Activated CD4-positive, alpha-beta T cell treated with anti-CD3 and anti-CD28 coated beads for 48 hours (primary cell): Measurements from ENCODE around the gene CMSS1.

Experiments used
- DNase-seq: peaks from one replicate; pipeline ENCODE4 v3.0.0-alpha.2; 2020

Gene CMSS1

DNA sequence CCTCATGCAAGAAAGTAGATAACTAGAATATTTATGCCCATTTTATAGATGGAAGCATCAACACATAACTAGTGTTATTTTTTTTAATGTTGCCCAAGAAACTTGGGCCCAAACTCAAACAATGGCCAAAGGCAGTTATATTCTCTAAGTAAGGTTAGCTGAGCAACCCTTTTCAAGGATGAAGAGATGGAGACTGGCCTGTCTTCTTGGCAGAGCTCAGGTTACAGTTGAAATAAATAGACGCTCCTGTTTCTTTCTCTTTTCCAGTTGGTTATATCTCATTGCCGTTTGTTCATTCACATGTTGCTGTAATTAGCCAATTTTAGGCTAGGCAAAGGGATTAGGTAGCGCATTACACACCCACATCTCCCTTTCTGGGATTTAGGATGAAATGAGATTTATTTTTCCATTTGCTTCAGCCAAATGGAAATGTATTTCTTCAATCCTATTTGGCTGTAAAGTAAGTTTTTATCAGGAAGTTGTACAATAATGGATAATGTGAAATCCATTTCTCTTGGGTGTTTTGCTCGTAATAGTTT lies 93.2 kb downstream of the CMSS1 start:
- no peak for DNase-seq

DNA sequence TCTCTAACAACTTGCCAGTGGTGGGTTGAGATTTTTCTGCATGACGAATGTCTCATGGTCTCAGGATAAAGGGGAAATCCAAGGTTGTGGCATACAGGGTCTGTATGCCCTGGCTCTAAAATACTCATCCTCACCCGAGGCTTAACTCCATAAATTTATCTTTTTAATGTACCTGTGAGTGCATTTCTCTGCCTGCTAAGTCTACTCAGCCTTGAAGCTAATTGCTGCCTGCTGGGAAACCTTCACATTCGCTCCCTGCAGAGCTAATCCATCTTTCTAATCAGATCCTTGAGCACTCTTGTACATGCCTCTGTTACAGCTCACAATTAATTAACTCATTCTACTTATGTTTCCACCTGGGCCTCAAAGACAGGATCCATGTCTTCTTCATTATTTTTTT lies 93.8 kb downstream of the CMSS1 start:
- no peak for DNase-seq

DNA sequence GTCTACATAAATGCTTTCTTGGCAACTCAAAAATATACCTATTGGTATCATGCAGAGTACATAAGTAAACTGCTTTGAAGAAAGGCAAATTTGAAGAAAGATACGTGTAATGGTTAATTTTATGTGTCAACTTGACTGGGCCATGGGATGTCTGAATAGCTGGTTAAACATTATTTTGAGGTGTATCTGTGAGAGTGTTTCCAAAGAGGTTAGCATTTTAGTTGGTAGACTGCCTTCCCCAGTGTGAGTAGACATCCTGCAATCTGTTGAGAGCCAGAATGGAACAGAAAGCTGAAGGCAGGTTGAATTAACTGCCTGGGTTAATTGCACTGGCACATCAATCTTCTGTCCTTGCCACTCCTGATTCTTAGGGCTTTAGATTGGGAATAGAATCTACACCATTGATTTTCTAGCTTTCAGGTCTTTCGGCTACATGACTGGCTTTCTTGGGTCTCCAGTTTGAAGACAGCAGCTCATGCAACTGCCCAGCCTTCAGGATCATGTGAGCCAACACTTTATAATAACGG lies 98.3 kb downstream of the CMSS1 start:
- DNase-seq = no peak

DNA sequence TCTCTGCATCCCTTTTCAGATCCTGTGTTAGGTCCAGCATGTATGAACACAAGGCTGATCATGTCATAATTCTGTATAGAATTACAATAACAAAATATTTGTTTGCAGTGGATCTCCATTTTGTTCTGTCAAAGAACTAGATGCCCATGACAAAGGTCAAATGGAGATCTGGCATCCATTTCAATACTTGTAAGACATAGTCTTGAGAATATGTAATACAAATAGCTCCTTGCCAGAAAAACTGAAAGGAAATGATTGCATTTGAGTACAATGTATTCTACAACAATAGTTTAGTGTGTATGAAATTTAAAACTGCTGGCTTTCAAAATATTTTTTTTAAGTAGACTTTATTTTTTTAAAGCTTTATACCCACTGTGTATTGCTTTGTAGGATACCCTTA lies 101.1 kb downstream of the CMSS1 start:
- no peak for DNase-seq

DNA sequence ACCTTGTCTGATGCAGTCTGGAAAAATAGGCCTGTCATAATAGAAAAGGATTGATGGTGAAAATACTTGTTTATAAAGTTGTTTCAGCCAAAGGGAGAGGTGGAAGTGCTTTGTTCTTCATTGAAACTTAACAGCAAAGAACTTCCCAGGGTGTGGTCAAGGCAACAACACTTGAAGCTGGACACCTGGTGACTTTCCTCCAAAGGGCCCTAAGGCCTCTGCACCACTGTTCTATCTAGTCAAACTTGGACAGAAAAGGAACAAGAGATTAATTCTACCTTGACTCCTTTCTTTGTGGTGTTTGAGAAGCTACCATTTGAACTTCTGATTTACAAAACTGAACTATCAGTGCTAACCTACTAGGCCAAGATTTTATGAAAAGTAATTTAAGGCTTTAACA lies 102.0 kb downstream of the CMSS1 start:
- DNase-seq = no peak

DNA sequence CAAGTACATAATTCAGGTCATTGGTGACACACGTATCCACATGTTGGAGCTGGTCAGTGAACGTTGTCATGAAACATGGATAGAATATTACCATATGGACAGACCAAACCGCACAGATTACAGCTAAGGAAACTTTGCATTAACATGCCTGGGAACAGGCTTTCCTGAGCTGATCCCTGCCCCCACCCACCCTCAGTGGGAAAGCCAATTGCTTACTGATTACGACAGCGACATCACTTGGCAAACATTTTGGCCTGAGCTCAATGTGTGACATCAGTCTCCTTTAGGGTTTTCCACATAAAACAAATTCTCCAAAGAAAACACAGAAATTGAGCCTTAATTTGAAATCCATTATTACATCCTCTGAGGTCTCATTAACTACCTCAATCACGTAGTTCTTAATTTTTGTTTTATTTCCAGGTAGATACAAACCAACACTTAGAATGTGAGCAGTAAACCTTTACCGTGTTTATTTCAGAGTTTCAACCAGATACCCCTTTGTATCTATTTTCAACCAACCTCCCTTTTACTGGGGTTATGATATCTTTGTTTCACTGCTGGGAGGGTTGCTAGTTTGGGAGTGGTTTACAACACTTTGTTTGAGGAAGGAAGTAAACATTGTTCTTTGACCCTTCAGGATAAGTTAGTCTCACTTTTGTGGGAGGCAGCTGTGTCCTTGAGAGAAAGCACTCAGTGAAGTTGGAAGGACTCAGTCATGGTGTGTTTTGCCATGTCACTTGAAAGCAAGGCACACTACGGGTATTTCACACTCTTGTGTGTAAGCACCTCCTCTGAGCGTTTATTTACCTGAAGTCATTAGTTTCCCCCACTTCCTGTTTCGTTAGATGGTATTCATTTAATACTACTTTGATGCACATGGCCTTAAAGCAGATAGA lies 103.1 kb downstream of the CMSS1 start:
- DNase-seq = no peak

DNA sequence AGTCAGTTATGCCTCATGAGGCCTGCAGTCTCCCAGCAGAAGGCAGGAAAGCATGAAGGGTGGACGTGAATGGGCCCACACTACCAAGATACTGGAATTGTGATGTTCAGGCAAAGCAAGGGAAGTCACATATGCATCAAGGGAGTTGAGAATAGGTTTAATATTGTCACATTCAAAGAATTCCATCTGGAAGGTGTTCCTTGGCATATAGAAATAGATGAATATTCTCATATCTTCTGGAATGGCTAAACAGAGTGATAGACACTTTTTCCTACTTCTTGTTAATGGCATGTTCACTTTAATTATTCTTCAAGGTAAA lies 103.7 kb downstream of the CMSS1 start:
- no peak for DNase-seq

DNA sequence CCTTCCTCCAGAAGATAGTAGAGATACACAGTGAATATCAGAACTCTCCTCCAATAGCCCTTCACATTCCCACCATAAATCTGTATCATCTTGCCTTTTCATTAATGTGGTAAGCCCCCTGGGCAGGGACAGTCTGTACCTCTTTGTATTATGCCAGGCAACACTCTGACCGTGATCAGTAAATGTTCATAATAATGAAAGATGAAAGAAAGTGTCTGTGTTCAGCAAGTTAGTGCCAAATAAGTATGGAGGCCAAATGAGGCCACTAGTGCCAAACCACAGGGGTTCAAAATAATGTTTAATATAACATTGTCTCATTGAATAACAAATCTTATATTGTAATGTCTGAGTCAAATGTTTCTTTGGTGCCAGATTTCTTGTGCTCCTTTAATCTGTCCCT lies 104.3 kb downstream of the CMSS1 start:
- DNase-seq = no peak

DNA sequence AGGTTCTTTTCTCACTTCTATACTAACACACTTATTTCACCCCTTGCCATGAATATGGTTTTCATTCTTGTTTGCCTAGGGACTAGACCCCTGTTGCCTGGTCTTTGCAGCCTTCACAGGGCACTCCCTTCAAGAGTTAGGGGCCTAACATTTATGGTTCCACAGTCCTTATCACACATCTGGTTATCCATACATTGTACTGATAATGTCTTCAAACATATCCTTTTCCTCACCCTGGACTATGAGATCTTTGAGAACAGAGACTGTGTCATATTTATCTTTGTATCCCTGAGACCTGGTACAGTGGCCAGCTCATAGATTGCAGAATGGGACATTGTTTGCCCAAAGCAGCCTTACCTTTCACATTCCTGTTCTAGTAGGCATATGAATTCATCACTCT lies 106.2 kb downstream of the CMSS1 start:
- DNase-seq = no peak

DNA sequence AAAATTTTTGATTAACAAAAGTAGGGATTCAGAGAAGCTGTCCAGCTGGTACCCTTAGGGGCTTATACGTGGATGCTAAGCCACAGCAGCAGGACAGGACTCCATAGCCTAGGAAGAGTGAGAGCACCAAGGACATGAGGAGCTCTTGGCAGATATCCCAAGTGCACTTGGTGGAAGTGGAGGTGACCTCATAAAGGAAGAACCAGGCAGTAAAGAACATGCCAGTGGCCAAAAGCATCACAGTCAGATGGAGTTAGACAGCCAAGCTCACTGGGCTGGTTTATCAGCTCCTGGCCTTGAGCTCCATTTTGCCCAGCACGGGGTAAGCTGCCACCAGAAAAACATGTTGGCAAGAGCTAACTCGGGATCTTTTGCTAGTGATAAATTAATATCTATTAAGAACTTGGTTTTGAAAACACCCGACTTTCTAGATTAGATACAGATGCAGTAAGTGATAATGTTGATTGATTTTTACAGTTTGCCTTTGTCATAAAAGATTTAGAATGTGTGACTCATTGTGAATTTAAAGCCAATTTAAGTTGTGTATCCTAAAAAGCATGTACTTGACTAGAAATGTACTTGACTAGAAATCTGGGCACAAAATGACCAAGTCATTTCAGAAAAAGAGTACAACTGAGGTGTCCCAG lies 108.0 kb downstream of the CMSS1 start:
- no peak for DNase-seq

DNA sequence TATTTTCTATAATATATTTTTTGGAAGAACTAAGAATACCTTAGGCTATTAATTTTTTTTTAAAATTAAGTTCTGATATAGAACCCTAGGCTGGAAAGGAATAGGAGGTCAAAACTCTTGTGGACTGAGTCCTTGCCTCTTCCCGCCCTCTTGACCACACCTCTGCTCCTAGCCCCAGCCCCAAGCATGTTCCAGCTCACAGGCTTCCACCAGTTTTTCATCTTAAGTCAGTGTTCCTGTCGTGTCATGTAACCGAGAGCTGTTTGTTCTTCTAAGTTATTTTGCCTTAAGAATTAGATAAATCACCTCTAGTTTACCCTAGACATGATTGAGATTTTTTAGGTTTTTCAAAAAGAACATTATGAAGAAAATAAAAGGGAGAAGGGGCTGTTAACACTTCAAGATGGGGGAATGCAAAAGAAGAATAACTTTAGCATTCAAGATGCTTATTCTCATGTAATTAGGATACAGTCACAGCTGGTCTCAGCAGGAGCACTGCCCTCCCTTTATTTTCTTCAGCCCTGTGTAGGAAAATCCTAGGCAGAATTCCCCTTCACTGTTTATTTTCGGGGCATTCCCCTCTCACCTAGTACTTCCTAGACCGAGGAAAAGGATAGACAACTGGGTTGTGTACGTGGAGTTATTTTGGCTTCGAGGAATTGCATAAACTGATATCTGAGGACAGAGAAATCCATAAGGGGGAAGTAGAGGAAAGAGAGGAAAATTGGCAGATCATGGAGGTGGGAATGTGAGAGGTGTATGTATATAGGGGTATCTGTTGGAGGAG lies 110.2 kb downstream of the CMSS1 start:
- no peak for DNase-seq

DNA sequence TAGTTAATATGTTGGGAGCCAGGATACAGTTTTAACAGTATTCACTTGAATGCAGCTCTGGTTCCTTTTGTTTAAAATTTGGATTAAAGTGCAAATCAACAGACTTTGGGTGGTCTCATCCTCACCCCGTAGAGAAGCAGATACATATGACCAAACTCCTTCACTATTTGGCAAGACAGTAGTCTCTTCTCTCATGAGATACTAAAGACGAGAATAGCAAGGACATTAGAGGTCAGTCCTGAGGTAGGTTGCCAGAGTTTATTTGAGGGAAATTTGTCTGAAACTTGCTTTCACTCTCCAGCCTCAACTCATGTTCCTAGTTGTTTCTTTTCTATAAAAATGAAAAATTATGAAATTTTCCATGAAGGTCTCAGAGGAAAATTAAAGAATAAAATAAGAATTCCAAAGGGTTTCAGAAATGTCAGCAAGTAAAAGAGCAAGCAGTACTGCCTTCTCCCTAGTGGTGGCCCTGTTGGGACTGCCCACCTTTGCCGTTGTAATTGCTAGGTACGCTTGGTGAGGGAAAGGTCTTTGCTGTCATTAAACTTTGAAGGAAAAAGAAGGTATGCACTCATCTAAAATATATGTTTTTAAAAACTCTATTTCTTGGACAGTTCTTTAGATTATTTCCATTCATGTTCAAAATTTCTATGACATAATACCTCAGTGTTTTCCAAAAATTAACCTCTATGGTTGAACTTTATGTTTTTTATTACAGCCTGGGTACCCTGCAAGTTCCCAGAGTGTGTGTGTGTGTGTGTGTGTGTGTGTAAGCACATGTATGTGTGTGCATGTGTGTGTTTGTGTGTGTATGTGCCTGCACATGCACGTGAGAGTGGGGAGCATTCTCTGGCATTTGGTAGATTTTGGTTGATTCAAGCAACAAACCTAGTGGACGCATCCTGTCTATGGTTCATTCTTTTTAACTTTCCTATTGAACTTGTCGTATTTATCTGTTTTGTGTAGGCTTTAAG lies 111.4 kb downstream of the CMSS1 start:
- DNase-seq = no peak

DNA sequence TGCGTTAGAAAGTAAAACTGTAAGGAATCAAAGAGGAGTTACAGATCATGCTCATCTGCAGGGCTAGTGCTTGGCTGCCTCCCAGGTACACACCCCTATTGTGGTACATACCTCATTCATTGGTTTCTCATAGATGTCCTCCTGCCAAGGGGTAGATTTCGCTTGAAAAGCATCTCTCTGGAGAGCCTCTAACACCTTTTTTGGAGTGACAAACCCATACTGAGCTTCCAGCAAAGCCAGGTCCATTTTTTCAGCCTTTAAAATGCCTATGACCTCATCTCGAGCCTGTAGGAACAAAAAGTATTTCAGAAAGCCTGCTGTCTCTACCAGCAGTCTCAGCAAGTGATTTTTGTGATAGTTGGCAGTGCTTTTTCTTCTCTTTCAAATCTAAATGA lies 112.1 kb downstream of the CMSS1 start:
- no peak for DNase-seq

DNA sequence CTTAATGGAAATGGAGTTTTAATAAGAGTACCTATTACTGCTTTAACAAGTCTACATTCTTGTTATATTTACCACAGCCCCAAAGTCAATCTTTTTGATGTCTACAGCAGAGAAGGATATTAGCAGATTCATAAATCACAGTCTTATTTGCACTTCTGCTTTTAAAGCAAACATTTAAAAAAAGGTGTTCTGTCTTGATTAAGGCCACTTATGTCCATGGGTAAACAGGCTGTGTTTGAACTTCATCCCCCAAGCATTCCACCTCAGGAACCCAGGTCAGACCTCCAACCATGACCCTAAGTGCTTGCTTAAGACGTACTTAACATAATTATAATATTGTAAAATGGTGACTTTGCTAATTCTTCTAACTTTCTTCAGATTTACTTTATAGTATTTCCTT lies 113.4 kb downstream of the CMSS1 start:
- DNase-seq = no peak

DNA sequence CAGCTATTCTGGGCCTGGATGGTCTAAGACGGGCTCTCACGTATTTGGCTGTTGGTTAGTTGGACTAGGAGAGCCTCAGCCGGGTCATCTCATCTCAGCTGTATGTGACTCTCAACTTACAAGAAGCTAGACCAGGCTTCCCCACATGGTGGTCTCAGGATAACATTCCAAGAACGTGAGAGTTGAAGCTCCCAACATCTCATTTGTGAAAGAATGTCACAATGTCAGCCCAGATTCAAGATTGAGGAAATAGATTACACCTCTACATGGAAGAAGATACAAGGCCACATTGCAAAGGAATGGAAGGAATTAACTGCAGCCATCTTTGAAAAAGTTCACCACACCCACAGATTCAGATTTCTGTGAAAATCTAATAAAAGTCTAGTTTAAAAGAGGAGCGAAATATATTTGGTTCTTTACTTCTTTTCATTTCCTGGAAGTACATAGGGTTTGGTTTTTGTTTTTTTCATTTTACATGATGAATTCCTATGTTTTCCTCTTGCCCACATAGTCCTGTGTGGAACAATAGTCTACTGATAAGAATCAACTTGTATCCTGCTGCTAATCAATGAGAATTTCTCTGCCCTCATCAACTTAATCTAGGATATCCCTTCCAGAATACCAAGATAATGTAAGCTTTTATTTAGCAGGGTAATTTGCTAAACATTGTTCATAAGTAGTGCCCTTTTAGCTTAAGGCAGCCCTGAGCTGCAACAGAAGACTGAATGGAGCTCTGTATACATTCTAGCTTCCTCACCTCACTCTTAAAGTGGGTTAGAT lies 116.5 kb downstream of the CMSS1 start:
- no peak for DNase-seq

DNA sequence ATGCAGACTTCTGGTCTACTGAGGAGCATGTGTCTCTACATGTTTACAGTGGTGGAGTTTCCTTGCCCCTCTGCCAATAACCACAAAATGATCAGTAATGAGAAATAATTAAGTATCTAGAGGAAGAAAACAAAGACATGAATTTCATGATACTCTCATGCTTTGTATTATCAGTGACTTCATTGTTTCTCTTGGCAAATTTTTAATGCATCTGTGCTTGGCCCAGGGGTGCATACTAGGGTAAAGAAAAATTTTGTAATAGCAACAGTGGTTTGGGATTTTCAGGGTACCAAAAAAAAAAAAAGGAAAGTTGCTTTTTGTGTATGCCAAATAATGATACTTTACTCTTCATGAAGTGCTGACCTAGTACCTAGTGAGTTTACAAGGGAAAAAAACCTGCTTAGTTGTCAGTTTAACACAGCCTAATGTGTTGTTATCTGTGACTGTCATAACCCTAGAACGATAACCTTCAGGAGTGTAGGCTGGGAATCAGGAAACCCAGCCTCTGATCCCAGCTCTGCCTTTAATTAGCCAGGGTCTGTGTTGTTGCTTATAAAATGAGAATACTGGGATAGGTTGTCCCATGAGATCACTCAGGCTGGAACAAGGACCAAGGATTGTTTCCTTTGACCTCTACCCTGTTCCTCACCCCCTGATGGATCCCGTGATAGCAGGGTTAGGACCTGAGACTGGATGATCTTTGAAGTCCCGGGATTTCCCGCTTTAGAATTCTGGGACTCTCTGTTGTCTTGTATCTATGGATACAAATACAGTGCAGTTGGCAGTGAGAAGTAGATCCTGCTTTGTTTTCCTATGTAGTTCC lies 117.5 kb downstream of the CMSS1 start:
- DNase-seq = no peak

DNA sequence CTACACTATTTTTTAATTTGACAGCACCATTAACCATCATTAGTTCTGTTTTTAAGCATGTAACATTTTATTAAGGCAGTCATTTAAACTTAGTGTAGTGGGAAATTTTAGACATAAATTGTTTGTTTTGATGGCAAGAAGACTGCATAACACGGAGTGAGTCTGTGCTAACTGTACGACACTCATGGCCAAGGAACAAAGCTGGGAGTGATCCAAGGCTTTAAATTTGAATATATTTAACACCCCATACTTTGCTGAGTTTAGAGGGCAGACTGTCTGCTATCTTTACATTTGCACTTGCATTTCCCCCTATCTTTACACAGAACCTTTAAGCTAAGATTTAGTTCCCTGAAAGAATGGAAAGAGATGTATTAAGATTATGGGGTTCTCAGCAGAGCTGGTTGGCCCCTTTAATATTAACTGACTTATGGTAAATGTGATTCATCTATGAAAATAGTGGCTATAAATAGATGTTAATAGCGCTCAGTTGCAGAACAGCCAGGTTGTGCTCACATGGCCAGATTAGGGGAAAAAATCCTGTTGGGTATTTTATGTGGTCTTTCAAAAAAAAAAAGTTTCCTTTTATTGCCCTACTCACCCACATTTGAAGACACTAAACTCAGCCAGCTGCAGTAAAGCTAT lies 120.7 kb downstream of the CMSS1 start:
- DNase-seq = no peak

DNA sequence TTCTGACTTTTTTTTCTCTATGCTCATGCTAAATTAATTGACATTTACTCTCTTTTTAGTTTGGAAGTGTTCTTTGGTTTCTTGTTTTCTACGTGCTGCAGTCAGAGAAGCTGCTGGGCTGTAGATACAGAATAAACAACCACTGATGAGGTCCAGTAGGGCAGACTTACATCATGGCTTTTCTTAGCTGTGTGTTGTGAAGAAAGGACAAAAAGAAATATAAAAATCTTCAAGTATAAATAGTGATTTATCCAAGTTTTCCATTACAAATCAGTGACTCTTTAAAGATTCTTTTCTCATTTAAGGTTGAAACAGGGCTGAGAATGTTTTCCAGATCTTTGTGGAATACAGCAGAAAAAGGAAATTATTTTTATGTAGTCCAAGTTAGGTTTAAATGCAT lies 122.2 kb downstream of the CMSS1 start:
- DNase-seq = no peak

DNA sequence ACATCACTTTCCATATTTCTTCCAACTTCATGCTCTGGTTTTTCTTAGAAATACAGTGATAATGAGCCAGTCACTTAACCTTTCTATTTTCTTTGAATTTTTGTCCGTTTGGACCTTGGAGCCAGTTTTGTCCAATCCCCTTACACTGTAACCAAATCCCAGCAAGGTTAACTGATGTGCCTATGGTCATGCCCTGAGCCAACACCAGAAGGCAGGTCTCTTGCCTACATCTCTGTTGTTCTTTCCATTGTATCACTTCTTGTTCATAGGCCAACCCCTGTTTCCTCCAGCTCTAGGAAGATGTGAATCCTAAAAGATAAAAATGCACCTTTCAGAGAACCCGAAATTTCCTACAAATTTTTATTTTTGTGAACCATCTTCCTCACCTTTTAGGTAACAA lies 122.7 kb downstream of the CMSS1 start:
- no peak for DNase-seq

DNA sequence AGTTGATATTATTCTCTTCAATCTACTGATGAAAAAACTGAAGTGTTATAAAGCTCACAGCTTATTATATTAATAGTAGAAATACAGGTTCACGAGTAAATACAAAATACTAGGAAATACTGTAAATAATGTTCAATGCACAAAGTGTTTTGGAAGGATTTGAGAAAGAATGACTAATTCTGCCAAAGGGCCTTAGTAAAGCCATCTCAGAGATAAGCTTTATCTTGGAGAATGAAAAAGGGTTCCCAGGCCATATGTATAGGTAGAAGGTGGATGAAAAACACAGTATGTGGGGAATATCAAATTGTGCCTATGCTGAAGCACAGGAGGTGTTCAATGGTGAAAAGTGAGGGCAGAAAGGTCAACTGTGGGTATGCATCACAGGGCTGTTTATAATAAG lies 123.5 kb downstream of the CMSS1 start:
- DNase-seq = no peak
